HG03159 (cell line): ENCODE measurements around the gene PTGR2.
A peak's percentile ranks its signal among the peaks of the same experiment; 100 is the strongest.
"Not testable (repeated sequence)": the region's sequence is repeated elsewhere in the genome, so short reads cannot be mapped to it uniquely, and the experiment has no call there.

Source experiments
- ATAC-seq: cut with Tn5 transposase; IDR thresholded peaks from one replicate; pipeline ENCODE4 v1.9.1; 2021; ENCODE audit warnings: mild to moderate bottlenecking, moderate library complexity; ENCODE audit not compliant: unreplicated experiment

The PTGR2 gene

DNA sequence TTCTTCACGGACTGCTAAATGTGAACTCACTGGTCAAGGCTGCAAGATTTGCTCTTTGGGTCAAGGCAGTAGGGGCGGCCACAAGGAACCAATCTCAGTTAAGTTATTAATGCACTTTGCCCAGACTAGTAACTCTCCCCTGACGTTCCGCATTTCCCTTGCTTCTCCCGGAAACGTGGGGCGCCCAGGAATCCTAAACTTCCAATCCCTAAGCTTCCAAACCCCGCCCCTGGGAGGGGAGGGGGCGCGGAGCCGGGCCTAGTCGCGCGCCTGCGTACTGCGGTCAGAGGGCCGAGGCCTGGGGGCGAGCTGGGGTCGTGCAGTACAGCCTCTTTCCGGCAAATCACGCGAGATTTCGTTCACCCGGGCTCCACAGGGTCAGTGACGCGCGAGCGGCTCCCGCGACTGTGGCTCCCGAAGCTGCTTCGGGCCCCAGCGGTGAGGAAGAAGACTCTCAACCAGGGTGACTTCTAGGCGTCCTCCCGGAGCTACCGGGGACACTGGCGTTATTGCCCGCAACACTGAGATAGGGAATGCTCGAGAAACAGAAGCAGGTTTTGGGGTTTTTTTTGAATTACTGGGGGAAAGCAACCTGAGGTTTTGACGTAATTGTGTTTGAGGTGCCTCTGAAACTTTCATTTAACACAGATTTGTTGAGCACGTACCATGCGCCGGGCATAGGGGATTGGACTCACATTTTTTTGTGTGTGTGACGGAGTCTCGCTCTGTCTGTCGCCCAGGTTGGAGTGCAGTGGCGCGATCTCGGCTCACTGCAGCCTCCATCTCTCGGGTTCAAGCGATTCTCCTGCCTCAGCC is at the start of gene PTGR2:
PTGR2 (plus strand) TSS at position 265 of the 816 bp plus-strand sequence. CDS start 7,032 bp downstream, outside the sequence.
- ATAC-seq, result peak; percentile 86

DNA sequence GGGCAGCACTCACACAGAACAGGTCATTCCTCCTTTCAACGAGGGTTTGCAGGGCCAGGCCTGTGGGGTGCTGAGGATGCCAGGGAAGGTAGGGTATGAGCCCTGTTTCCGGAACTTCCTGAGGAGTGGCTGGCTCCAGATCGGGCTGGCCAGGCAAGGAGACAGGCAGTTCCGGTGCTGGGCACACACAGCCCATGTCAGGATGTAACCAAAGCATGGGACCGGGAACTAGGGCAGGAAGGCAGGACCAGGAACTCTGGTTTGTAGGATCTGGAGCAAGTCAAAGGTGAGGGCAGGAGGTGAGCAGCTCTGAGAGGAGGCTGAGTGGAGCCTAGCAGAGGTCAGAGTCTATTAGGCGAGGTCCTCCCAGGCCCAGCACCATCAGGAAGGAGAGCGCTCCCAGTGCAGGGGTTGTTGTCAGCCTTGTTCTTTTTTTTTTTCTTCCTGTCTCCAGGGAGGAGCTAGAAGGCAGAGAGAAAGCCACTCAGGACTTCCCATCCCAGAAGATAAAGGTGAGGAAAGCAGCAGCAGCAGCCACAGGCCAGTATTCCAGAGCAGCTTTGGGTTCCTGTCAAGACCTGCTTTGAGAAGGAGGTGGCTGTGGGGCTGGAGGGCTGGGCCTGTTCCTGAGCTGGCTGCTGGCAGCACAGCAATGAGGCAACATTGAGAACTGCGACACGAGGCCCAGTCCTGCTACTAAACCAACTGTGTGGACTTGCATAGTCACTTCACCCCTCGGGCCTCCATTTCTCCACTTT is 49.0 kb upstream of the PTGR2 start:
- no peak for ATAC-seq

DNA sequence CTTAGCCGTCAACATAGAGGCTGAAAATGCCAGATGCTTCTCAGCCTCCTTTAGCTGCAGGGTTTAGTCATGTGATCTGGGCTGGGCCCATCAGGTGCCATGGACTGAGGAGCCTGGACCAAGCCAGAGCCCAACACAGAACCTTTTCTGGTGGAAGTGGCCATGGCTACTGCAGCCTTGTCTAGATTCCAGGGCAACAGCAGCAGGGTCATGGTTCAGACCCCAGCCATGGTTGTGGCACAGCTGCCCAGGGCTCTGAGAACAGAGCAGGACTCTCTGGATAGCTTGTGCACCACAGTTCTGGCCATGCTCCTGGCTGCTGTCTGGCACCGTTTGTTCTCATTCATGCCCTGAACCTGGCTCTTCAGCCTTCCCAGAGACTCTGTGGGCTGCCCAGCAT is 47.0 kb upstream of the PTGR2 start:
- ATAC-seq, result no peak

DNA sequence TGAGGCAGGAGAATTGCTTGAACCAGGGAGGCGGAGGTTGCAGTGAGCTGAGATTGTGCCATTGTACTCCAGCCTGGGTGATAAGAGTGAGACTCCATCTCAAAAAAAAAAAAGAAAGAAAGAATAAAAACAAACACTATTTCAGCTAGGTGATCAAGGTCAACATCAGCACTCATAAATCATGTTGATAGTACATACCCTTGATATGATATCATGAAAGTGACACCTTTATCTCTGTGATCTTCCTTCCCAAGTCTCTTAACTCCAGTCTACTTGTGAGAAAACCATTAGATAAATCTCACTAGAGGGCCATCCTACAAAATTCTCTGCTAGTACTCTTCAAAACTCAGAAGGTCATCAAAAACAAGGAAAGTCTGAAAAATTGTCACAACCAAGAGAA is 44.2 kb upstream of the PTGR2 start:
- ATAC-seq, result no peak

DNA sequence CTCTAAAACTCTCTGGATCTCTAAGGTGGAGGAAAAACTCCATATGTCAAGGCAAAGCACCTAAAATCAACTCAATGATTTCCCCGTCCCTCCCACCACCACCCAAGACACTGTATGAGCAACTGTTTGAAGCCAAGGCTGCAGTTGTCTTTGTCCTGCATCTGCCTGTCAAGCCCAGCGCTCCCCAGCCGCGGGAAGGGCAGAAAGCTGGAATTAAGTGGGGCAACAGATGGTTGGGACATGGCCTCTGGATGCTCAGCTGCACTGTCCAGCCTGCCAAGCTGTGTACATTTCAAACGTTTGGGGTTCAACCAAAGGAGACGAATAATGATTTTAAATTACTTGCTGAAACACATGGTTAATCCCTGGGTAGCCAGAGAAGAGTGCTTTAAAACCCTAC is 42.2 kb upstream of the PTGR2 start:
- no peak for ATAC-seq

DNA sequence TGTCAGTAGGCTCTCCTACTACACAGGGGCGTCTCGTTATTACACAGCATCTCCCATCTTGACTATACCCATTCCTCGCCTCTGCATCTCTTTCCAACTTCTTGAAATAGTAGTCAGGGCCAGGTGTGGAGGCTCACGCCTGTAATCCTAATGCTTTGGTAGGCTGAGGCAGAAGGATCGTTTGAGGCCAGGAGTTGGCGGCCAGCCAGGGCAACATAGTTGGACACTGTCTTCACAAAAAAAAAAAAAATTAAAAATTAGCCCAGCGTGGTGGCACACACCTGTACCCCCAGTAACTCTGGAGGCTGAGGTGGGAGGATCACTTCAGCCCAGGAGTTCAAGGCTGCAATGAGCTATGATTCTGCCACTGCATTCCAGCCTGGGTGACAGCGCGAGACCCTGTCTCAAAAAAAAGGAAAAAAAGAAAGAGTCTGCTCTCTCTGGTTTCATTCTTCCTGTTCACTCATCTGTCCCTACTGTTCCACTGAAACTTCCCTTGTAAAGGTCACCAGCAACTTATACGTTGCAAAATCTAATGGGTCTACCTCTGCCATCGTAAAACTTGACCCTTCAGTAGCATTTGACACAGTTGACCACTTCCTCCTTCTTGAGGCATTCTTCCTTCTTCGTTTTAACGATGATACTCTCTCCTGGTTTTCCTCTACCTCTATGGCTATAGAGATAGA is 41.0 kb upstream of the PTGR2 start:
- no peak for ATAC-seq

DNA sequence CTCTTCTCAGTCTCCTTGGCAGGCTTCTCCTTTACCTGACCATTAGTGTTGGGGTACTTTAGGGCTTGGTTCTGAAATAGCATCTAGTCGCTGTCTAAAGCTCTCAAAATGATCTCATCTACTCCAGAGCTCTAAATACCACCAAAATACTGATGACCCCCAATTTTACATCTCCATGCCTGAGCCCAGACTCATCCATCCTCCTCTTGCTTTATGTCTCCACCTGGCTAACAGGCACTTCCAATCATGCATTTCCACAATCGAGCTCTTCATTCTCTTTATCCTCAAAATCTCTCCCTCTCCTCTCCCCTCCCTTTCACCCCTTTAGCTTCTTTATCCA is 40.5 kb upstream of the PTGR2 start:
- ATAC-seq, result no peak

DNA sequence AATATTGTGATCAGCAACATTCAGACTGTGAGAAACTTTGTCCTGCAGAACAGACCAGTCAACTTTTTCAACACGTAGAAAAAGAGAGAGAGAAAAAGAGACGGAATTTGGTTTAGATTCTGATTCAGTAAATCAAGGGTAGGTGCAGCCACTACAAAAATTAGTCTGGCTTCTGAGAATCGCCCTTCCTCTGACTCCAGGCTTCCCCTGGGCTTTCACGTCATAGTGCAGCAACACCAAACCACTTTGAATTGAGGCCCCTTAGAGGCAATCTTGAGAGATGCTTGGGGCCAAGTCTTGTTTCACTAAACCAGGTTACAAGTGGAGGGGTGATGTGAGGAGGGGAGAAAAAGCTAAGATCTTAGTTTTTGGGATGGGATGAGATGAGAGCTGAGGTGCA is 37.5 kb upstream of the PTGR2 start:
- ATAC-seq, result no peak

DNA sequence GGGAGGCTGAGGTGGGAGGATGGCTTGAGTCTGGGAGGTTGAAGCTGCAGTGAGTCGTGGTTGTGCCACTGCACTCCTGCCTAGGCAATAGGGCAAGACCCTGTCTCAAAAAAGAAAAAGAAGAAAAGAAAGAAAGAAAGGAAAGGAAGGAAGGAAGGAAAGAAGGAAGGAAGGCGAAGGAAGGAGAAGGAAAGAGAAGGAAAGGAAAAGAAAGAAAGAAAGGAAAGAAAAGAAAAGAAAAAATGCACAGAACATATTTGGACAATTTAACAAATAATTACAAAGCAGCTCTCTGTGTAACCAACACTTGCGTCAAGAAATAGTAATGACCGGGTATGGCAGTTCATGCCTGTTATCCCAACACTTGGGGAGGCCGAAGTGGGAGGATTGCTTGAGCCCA is 35.8 kb upstream of the PTGR2 start:
- no peak for ATAC-seq

DNA sequence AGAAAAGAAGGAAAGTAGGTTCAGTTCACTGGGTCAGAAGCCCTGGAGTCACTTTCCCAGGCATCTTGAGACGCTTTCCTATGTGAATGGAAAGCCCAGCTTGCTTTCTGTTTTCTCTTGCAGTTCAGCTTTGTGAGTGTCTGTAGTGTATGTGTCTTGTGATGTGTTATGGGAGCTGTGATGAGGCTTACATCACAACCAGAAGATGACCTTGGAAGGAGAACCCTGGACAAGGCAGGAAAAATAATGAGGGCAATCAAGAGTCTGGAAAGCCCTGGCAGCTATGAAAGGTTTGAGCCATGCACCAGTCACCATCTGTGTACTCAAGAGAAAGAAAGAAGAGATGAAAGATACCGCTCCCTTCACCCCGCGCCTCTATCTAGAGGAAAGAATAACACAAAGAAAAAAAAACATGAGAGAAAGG is 35.2 kb upstream of the PTGR2 start:
- no peak for ATAC-seq

DNA sequence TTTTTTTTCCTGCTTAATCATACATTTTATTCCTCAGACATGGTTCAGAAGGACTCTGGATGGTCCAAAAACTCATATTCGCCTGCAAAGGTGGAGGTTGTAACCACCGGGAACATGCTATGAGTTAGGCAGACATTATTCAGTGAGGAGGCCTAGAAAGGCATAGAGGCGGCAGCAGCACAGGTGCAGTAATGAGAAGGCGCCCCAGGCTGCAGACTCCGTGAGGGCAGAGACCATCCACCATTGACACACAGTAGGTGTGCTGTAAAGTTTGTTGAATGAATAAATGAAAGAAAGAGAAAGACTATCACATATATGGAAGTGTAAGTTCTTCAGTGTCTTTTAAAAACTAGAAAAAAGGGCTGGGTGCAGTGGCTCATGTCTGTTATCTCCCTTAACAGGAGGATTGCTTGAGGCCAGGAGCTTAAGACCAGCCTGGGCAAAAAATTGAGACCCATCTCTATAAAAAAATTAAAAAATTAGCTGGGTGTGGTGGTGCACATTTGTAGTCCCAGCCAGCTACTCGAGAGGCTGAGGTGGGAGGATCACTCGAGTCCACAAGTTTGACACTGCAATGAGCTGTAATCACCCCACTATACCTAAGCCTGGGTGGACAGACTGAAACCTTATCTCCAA is 34.5 kb upstream of the PTGR2 start:
- ATAC-seq, result no peak

DNA sequence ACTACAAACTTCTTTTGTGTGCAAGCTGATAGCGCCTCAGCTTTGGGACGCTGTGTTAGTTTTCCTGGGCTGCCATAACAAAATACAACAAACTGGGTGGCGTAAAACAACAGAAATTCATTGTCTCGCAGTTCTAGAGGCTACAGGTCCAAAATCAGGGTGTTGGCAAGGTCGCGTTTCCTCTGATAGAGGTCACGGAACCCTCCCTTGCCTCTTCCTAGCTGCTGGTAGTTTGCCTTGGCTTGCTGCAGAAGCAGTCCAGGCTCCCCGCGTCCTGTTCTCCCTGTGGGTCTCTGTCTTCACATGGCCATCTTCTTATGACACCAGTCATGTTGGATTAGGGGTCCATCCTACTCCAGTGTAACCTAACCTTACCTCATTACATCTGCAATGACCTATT is 32.8 kb upstream of the PTGR2 start:
- no peak for ATAC-seq

DNA sequence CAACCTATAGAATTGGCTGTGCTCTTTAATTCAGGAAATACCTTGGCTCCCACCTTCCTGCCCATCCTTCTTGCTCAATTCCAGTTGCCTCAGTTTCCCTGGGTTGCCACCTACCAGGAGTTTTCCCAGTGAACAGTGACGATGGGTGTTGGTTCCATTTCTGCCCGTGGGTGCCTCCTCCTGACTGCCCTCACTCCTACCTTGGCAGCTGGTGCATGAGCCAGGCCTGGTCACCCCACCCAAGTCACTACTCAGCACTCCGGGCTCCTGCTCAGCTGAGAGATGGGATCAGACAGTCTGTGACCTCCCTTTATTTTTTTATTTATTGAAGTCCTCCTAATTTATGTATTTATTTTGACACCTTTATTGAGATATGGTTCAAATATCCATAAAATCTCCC is 31.0 kb upstream of the PTGR2 start:
- ATAC-seq, result no peak

DNA sequence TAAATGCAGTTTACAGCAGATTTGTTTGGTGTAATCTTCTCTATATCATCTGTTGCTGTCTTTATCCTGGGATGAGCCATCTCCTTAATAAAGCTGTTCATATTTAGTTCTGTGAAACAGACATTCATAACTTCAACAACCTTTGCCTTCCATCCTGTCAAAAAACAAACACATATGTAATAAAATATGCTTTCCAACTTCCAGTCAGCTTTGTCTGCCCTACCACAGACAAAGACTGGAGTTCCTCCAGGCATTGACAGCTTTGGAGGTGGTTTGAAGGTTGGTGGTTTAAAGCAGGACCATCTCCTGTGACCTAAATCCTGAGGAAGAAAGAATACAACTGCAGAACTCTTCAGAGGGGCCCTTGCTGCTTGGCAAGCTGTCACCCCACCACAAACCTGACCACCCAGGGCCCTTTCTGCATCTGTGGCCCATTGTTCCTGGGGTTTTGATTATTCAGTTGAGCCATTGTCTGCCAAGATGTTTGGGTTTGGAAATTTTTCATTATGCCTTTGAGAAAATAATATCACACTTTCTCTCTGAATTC is 28.2 kb upstream of the PTGR2 start:
- no peak for ATAC-seq

DNA sequence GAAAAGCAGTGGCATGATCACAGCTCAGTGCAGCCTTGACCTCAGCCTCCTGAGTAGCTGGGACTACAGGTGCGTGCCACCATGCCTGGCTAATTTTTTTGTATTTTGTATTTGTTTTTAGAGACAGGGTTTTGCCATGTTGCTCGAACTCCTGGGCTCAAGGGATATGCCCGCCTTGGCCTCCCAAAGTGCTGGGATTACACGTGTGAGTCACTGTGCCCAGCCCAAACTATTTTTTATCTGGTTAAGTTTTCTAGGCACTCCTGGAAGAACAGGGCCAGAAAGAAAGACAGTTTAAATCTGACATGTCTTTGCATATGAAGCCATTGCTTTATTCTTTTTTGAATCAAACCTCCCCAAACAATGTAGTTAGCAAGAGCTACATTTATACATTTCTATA is 27.5 kb upstream of the PTGR2 start:
- no peak for ATAC-seq

DNA sequence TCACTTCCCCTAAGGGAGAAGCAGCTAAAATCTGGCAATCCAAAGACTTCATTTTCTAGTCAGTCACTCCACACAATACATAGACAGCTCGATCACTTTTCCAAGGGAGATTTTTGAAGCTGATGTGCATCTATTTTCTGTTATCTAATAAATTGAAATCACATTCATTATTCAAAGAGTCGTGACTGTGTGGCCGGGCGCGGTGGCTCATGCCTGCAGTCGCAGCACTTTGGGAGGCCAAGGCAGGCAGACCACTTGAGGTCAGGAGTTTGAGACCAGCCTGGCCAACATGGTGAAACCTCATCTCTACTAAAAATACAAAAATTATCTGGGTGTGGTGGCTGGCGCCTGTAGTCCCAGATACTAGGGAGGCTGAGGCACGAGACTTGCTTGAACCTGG is 27.1 kb upstream of the PTGR2 start:
- ATAC-seq, result no peak

DNA sequence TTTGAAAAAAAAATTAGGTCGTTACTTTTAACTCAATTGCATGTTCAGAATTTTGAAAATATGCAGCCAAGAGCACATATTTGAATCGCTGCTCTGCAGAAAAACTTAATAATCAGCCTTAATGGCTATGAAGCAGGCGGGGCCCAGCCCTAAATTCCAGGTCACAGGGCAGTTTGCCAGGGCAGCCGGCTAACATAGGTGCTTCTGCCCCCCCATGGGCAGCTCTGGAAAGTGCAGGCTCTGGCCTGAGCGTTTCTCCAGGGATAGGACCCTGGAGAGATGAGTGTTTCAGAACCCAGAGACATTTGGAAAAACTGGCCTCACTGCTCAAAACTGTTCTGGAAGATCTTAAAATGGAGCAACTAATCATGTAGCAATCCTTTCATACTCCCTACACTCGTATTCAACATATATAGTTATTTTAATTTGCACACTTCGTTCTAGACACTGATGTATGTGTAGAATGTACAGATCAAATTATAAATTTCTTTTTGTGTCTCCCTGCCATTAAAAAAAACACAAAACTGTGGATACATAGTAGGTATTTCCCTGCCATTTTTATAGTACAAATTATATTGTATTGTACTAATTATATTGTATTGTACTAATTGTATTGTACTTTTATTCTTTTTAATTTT is 26.0 kb upstream of the PTGR2 start:
- ATAC-seq, result peak; percentile 61

DNA sequence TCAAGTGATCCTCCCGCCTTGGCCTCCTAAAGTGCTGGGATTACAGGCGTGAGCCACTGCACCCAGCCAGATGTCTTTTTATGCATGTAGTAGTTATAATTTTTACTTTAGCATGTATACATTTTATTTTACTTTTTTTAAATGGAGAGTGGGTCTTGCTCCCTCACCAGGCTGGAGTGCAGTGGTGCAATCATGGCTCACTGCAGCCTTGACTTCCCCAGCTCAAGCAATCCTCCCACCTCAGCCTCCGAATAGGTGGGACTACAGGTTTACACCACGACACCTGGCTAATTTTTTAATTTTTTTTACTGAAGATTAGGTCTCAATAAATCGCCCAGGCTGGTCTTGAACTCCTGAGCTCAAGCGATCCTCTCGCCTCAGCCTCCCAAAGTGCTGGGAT is 24.4 kb upstream of the PTGR2 start:
- ATAC-seq, result not testable (repeated sequence)

DNA sequence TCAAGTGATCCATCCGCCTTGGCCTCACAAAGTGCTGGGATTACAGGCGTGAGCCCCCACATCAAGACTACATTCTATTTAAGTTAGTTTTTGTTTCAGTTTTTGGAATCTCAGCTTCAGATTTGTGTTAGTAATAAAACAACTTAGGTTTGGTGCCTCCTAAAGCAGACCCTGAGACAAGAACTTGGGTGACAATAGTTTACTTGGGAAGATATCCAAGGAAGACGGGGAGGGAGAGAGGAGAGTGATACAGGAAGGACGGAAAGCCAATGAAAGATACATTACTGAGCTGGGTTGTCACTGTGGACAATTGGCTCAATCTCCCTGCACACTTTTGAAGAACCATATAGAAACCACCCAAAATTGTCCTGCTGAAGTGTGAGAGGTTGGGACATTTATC is 22.6 kb upstream of the PTGR2 start:
- ATAC-seq, result no peak

DNA sequence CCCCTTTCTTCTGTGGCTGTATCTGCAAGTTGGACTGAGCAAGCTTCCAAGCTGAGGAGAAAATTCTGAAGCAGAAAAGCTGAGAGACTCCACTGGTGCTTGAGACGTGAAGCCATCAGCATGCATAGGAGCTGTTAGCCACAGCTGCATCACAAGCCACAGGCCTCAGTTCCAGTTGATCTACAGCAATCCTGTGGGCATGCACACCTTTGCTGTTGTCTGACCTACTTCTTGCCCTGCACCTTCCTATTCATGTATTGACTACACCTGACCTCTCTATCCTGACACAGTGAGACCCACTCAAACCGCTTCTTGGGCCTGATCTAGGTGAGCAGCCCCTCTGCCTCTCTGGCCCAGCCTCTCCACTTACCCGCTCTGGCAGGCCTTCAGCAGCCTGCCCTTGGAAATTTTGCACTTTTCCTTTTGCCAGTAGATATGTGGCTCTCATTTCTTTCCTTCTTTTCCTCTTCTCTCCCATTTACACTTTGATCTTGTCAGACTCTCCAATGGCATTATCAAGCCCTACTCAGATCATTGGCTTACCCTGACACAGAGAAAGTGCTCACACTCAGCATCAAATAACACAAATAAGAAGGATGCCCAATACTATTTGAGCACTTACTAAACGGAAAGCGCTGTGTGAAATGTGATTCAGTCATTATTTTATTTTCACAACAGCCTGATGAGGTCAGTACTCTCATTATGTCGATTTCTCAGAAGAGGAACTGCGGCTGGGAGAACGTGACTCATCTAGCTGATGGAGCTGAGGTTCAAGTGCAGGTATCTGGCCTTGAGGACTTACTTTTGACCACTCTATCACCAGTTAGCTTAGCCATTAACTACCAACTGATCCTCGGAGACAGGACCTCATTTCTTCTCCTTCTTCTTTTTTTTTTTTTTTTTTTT is 21.9 kb upstream of the PTGR2 start:
- ATAC-seq, result no peak
